Cortex of kidney (tissue), 1 donor: ENCODE data around the gene BOLL.
"Not testable (repeated sequence)": the region's sequence is repeated elsewhere in the genome, so short reads cannot be mapped to it uniquely, and the experiment has no call there.

Source experiments
- DNase-seq: peaks from one replicate; lab custom pipeline; 2025; lab: John Stamatoyannopoulos, UW

Gene BOLL

DNA sequence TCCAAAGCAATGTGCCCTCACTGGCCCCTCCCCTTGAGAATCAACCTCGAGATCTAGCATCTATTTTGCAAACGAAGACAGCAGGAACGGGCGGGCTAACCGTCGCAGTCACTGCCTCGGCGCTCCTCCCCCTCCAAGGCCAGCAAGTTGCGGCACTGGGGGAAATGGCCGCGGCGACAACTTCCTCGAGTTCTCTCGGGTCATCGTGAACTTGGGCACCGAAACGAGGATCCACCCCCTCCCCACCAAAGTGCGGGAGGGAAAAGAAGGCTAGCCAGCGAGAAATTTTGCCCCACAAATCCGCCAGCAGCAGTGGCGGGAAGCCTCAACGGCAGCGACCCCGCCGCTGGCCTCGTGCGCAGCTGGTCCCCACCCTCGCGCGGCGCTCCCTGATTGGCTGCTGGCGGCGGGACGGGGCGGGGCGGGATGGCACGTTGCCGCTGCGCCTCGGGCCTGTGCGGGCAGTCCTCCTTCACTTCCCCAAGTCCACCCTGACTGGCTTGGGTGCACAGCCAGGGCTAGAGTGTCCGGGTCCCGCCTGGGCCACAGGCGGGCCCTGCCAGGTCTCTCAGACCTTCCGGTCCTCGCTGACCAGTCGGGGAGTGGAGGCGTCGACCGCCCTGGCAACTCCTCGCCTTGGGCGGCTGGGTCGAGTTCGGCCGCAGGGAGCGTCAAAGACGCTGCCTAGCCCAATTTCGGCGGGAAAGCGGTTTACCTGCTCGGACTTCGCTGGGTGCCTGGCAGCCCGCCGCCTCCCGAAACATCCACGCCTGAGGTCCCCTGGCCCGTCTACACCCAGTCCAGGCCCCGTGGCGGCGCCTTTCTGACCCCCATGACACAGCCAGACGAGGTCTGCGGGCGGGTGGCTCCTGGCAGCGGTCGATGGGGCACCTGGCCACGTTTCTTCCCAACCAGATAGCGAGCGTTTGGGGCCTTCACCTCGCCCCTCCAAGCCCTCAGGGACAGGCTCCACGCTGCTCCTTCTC lies at the start of gene BOLL:
BOLL (minus strand) TSS at position 364 of the 986 bp plus-strand sequence. CDS start 3,469 bp downstream, outside the sequence.
- DNase-seq = no peak

DNA sequence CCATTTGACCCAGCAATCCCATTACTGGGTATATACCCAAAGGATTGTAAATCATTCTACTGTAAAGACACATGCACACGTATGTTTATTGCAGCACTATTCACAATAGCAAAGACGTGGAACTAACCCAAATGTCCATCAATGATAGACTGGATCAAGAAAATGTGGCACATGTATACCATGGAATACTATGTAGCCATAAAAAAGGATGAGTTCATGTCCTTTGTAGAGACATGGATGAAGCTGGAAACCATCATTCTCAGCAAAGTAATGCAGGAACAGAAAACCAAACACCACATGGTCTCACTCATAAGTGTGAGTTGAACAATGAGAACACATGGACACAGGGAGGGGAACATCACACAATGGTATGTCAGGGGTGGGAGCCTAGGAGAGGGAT lies 49.7 kb upstream of the BOLL start:
- DNase-seq = not testable (repeated sequence)

DNA sequence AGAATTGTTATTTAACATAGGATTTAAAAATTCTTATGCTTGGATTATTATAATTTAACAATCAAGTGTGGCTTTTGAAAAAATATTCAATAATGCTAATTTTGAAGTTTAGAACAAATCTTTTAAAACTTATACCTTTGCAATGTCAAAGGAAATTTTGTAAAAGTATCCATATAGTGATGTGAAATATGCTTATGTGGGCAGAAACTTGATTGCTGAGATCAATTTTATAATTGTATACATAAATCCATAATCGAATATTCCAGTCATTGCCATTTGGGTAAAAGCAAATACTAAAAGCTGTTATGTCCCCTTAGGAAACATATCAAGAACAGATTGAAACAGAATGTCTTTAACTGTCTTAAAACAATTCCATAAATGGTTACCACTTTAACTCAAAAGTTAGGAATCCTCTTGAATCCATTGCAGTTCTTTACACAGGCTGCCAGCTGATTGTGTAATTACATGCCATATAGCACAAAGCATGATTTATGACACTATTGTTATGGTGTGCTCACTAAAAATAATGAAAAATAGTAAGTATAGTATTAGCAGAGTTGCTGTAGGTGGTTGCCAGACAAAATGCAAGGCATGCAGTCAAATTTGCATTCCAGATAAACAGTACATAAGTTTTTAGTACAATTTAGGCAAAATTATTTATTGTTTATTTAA lies 43.5 kb upstream of the BOLL start:
- DNase-seq = no peak

- no peak for DNase-seq
Observed at GRCh38 chr2:197827618-197828017, 42.5 kb upstream of the BOLL start.

- no peak for DNase-seq
Observed at GRCh38 chr2:197822333-197822732, 37.2 kb upstream of the BOLL start.

DNA sequence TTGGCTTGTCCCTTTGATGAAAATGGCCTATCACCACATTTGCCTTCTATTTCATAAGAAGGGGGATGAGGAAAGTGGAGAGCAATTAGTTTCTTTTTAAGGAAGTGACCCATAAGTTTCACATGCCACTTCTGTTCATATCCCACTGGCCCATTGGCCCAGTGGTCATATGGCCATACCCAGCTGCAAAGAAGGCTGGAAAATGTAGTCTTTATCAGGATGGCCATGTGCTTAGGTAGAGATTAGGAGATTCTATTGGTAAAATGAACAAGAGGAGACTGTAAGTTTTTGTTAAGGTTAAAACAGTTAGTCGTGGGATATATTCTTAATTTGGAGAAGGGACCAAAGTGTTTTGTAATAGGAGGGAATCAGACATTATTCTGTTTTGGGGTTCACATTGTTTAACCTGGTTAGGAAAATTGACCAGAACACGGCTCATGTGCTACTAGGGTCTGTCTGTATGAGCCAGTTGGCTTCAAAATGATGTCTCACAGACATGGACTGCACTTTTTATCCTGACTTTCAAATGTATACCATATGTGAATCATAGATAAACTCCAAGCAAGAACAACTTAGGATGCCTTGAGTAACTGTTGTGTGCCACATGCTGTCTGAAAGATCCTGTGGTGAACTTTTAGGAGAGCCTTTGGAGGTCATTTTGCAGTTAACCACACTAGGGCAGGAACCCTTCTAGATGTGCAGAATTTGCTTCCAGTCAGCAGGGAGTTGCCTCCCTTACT lies 36.6 kb upstream of the BOLL start:
- no peak for DNase-seq

GRCh38 chr2:197814526-197814925 lies 29.4 kb upstream of the BOLL start:
- no peak for DNase-seq

GRCh38 chr2:197813093-197813787 lies 28.1 kb upstream of the BOLL start:
- no peak for DNase-seq

GRCh38 chr2:197810491-197810890 lies 25.4 kb upstream of the BOLL start:
- DNase-seq = no peak

GRCh38 chr2:197810016-197810415 lies 24.9 kb upstream of the BOLL start:
- DNase-seq = no peak

DNA sequence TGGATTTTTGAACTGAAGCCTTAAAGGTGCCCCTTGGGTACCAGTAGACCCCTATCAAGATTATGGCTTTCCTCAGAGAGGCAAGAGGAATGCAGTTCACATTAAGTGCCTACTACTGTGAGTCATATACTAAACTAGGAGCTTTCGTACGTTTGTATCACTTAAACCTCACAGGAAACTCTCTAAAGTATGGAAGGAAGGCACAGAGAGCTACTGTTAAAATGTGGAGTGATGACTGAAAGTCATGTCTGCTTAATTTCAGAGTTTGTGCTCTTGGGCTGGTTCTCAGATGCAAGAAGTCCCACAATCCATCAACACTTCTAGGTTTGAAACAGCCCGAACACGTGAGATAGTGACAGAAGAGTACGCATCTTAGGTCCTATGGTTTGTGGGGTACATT lies 23.9 kb upstream of the BOLL start:
- DNase-seq = no peak

GRCh38 chr2:197805715-197806633 lies 20.9 kb upstream of the BOLL start:
- no peak for DNase-seq

GRCh38 chr2:197804758-197805714 lies 19.9 kb upstream of the BOLL start:
- DNase-seq = no peak

- DNase-seq = peak; percentile 87
Observed at GRCh38 chr2:197804049-197804757, 19.1 kb upstream of the BOLL start, which contains the start of gene PLCL1. Gene PLCL1 (plus strand): TSS chr2:197804593.

- DNase-seq = no peak
Observed at GRCh38 chr2:197803033-197803444, 17.9 kb upstream of the BOLL start.

GRCh38 chr2:197801033-197801432 lies 15.9 kb upstream of the BOLL start:
- no peak for DNase-seq

GRCh38 chr2:197800091-197800490 lies 15.0 kb upstream of the BOLL start:
- DNase-seq = no peak

- DNase-seq = no peak
Observed at GRCh38 chr2:197799068-197799467, 13.9 kb upstream of the BOLL start.

DNA sequence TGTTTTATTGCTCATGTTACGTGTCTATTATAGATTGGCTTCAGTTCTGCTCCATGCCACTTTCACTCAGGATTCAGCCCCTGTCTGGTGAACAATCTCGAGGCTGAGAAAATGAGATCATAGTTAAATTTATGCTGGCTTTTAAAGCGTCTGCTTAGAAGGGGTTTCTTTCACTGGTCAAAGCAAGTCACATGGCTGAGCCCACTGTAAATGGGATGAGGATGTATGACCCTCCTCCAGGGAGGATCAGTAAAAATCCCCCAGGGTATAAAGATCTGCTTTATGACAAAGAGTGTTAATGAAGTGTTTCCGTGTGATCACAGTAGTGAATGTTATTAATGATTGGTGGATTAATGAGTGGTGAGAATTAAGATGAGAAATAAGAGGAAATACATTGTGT lies 13.1 kb upstream of the BOLL start:
- no peak for DNase-seq
